ENCODE results near the gene H1-8.

GRCh38 chr3:129559565-129560079 is 16.6 kb downstream of the H1-8 start:
- TF ChIP-seq CTCF (tag by site-specific recombination; IDR thresholded peaks at IDR 0.05) (no peak), GLIS2 (tag by site-specific recombination; IDR thresholded peaks at IDR 0.05) (no peak), TSHZ1 (tag by site-specific recombination; IDR thresholded peaks at IDR 0.05; ENCODE audit: borderline replicate concordance) (no peak)
